Activated naive CD4-positive, alpha-beta T cell treated with Interleukin-2 at 50 U/mL for 16 hours (primary cell): ENCODE results near the gene CCNT1.
"Not testable (repeated sequence)": the region's sequence is repeated elsewhere in the genome, so short reads cannot be mapped to it uniquely, and the experiment has no call there.

Experiments used
- DNase-seq: peaks from one replicate; pipeline ENCODE4 v3.0.0-alpha.2; 2020

CCNT1 gene

DNA sequence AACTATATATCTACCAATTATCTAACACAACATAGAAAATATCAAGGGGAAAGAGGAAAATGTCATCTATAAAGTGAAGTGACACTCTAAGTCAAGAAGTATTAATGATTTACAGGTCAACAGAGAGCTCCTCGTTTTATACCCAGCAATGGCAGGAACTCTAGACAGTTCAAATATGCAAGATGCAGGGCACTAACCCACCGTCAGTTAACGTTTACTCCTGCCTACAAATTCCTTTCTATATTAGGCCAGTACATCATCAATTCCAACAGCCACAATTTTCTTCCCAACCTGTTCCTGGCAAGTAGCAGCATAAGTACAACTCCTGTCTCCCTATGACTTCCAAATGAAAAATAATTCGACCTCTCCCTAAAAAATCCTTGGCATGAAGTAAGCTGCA lies 25.5 kb downstream of the CCNT1 start:
- DNase-seq, result no peak

DNA sequence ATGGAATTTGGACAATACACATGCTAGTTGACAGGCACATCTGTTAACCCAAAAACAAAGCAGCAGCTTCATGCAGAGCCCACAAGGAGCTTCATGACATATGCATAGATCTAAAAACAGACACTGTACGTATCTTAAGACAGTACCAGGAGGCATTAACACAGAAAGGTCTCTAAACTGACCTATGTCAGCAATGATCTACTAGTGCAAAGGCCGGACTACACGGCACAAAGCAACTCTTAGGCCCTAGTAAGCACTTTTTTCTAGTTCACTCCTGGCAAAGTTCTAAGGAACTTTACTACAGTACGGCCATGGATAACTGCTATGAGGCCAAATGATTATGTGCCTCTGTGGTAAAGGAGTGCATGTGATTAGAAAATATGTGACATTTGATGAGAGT lies 26.1 kb downstream of the CCNT1 start:
- DNase-seq, result no peak

DNA sequence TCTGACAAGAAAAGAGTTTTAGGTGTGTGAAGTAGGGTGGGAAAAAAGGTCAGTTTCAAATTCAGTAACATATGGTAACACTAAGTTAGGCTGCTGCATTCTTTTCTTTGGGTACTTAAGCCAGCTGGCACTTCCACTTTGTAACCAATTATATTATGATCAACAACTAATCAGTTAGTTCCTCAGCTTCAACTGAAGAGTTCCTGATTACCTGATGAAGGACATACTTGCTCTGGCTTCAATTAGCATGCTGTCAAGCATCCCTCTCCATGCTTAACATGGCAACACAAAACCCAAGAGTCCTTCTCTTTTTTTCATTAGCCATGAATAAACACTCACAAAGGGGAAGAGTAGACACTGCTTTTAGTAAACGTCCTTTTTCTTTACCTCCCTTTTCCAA lies 27.7 kb downstream of the CCNT1 start:
- no peak for DNase-seq

DNA sequence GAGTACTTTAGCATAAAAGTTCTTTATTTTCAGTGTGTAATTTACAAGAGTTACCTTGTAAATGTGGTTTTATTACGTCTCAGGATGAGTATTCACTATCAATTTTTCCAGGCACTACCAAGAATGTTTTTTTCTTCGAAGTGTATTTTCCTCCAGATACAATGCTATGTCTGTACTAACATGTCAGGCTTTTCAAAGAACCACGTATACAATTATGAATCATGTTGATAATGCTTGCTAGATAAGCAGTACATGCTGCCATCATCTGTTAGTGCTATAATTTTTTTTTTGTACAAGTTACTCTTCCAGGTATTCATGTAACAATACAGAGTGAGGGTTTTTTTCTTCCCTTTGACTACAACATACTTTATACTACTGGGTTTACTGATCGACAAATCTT lies 28.9 kb downstream of the CCNT1 start:
- no peak for DNase-seq

DNA sequence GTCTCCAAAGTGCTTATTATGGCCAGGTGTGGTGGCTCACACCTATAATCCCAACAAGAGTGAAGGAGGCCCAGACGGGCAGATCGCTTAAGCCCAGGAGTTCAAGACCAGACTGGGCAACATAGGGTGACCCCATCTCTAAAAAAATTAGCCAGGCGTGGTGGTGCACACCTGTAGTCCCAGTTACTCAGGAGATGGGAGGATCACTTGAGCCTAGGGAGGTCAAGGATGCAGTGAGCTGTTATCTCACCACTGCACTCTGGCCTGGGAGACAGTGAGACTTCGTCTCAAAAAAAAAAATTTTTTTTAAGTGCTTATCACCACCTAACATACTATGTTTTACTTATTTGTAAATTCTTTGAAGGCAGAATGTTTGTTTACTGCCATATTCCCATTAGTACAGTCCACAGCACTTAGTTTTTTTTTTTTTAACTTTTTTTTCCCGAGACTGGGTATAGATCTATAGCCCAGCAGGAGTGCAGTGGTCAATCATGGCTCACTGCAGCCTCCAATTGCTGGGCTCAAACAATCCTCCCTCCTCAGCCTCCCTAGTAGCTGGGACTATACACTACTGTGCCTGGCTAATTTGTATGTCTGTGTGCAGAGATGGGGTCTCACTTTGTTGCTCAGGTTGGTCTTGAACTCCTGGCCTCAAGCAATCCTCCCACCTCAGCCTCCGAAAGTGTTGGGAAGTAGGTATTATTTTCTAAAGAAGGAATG lies 29.7 kb downstream of the CCNT1 start:
- DNase-seq, result no peak

DNA sequence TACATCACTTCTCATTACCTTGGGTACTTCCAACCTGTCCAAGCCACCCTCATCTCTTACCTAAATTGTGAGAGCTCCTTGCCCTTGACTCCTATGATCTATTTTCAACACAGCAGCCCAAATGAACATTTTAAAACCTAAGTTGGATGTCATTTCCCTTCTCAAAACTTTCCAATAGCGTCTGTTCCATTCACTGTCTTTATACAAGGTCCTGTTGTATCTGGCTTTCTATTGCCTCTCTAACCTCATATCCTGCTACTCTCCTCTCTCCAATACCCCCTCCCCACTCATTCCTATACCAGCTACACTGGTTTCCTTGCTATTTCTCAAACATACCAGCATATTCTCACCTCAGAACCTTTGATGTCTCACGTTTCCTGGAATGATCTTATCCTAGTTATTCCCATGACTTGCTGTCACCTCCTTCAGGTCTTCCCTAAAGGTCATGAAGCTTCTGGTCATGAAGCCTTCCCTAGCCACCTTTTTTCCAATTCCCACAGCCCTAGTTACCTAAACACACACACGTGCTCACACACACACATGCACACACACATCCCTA lies 30.4 kb downstream of the CCNT1 start:
- no peak for DNase-seq

DNA sequence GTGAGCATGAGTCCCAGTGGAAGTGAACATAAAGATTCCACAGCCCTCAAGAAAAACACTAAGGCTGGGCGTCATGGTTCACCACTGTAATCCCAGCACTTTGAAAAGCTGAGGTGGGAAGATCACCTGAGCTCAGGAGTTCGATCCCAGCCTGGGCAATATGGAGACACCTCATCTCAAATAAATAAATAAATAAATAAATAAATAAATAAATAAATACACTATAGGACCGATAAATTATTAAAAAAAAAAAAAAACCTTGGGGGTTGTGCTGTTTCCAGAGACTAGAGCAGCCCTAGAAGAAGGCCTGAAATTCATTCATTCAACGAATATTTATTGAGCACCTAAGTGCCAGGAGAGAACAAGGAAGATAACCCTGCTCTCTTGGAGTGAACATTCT lies 33.0 kb downstream of the CCNT1 start:
- no peak for DNase-seq

DNA sequence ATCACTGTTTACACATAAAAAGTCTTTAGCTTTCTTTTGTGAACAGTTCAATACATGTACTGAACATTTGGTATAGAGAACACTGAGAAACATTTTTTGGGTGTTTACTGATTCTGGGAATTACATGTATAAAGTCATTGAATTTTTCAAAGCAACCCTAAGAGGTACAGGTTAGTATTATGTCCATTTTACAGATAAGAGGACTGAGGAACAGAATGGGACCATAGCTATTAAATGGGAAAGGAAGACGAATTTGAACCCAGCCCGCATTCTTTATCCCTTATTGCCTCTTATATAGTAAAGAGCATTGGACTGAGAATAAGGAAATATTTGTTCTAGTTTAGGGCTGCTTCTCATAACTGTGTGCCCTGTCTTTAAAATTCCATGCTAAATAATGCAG lies 33.6 kb downstream of the CCNT1 start:
- DNase-seq, result no peak

DNA sequence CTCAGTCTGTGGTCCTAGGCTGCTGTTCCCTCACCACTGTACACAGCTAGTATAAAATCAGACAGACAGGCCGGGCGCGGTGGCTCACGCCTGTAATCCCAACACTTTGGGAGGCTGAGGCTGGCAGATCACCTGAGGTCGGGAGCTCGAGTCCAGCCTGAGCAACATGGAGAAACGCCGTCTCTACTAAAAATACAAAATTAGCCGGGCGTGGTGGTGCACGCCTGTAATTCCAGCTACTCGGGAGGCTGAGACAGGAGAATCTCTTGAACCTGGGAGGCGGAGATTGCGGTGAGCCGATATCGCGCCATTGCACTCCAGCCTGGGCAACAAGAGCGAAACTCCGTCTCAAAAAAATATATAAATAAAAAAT lies 34.0 kb downstream of the CCNT1 start:
- DNase-seq, result not testable (repeated sequence)

DNA sequence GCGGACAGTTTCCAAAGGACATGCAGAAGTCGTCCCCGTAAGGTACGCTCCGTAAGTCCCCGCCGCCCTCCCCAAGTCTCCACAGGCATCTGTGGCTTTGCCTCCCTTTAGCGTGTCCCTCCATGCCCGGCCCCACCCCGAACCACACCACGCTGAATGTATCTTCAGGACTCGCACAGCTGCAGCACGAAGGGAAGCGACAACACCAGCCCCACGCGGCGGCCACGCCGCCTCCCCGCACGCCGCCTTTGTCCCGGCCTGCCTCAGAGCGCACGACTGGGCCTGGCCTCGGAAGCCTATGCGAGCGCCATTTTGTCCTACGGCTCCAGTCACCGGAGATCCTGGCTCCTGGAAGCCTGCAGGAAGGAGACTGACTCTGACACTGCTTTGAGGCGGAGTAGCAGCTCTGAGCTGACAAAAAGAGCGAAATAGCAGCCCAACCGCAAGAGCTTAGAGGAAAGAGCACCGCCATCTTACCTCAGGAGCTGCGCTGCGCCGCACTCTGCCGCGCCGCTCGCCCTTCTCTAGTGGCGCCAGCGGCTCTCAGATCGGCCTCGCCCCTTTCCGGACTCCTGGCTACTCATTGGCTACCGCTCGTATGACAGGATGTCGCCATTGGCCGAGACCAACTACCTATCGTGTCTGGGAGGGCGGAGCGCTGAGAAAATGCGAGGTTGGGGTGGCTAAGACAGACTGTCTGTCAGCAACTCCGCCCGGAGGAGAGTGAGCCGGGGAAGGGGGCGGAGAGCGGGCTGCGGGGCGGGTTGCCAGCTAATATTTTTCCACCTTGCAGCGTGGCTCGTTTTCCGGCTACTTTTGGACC lies 34.6 kb downstream of the CCNT1 start, which contains the start of gene KANSL2:
Gene KANSL2 (minus strand): TSS at position 529 of the 823 bp plus-strand sequence. CDS start 606 bp downstream, outside the sequence.
- DNase-seq, result peak; percentile 98

DNA sequence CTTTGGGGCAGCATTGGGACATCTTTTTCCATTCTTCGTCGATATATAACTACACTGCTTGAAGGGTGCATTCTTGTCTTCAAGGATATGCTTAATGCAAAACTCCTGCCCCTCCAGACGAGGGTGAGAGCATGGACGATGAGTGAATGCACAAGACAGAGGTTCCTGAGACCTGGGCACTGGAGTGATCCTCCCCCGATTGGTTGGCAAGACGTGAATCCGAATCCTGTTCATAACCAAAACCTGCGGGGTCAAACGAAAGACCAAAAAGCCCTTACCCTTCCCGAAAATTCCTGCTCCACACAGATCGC lies 35.2 kb downstream of the CCNT1 start:
- DNase-seq, result no peak

DNA sequence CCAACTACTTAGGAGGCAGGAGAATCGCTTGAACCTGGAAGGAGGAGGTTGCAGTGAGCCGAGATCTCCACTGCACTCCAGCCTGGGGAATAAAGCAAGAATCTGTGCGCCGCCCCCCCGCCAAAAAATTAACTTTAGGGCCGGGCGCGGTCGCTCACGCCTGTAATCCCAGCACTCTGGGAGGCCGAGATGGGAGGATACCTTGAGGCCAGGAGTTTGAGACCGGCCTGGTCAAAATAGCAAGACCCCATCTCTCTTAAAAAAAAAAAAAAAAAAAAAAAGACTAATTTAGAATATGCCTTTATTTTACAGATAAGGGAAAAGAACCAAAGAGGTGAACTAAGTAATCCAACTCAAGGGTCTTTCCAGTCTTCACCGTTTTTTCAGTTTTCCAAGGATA lies 35.6 kb downstream of the CCNT1 start:
- no peak for DNase-seq

DNA sequence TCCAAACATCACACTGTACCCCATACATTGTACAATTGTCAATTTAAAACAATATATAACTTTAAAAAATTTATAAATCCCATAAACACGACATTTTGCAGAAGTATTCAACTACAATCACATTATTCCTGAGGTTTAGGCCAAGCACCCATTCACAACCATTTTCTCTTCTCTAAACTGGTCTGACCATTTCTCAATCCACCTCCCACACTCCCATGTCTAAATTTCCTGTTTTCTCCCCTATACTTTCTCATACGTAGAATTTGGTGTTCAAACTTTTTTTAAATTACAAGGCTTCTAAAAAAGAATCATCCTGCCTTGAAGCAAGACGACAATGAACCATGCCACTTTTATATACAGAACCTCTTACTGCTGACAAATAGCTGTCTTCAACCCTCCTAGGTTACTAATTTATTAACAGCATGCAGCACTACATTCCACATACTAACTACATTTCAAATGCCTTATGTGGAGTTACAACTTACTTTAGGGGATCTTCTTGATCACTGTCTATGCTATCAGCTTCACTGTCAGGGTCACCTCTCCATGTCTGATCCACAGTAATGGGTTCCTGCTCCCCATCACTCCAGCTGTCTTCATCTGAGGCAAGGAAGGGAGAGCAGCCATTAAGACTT lies 37.8 kb downstream of the CCNT1 start:
- DNase-seq, result no peak

DNA sequence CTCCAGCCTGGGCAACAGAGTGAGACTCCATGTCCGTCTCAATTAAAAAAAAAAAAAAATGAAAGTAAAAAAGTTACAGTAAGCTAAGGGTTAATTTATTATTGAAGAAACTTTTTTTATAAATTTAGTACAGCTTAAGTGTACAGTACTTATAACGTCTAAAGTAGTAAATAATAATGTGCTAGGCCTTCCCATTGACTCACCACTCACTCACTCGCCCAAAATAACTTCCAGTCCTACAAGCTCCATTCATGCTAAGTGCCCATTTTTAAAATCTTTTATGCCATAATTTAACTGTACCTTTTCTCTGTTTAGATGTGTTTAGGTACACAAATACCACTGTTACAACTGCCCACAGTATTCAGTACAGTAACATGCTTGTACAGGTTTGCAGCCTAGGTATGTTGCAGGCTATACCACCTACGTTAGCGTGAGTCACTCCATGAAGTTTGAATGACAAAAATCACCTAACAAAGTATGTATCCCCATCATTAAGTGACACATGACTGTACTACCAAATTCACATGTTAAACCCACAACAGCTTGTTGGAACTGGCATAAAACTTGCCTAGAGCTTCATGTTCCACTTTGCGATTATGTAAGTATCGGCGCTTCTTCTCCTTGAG lies 45.2 kb downstream of the CCNT1 start:
- no peak for DNase-seq

DNA sequence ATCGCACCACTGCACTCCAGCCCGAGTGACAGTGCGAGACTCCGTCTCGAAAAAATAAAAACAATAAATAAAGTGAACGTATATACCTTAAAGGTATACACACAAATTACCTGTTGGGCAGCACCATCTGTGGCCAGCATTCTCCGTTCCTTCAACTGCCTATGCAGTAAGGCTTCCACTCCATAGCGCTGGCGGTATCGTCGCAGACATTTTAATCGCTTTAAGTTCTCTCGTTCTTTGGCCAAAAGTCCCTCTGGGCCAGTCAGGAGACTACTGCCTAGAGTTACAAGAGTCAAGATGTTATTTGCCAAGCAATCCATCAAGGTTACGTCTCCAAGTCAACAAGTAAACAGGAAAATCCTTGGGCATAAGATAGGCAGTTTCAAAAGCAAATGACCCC lies 47.5 kb downstream of the CCNT1 start:
- no peak for DNase-seq

DNA sequence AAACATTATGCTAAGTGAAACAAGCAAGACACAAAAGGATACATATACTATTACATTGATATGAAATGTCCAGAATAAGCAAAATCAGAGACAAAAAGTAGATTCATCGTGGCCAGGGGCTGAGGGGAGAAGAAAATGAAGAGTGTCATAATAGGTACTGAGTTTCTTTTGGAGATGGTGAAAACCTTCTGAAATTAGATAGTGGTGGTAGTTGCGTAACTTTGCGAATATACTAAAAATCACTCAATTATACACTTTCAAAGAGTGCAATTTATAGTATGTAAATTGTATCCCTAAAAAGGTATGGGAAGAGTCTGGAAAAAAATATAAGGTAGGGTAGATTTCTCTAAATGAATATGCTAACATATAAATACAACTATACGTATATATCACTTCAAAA lies 56.6 kb downstream of the CCNT1 start:
- no peak for DNase-seq

DNA sequence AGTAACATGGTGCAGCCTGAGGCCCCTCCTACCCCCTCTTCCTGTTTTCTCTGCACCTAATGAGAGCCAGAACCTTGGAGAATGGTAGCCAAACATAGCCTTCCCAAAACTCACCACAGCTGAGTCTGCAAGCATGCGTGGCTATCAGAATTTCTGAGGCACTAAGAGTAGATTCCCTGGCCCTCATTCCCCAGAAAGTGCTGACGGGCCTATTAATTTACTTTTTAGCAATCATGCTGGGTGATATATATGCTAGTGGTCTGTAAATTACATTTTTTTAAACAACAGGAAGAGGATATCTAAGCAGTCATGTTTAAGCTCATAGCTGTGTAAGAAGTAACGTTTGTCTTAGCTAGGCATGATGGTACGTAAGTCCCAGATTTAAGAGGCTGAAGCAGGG lies 64.8 kb downstream of the CCNT1 start:
- DNase-seq, result no peak

DNA sequence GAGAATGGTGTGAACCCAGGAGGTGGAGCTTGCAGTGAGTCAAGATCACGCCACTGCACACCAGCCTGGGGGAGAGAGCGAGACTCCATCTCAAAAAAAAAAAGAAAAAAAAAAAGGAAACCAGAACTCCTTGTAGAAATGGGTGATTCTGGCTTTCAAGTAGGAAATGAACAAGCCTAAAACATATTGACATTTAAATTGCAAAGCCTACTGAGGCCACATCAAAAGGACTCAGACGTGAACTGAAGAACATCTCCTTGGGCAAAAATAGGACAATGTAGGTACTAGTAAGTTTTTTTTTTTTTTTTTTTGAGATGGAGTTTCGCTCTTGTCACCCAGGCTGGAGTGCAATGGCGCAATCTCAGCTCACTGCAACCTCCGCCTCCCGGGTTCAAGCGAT lies 71.2 kb downstream of the CCNT1 start:
- DNase-seq, result not testable (repeated sequence)

DNA sequence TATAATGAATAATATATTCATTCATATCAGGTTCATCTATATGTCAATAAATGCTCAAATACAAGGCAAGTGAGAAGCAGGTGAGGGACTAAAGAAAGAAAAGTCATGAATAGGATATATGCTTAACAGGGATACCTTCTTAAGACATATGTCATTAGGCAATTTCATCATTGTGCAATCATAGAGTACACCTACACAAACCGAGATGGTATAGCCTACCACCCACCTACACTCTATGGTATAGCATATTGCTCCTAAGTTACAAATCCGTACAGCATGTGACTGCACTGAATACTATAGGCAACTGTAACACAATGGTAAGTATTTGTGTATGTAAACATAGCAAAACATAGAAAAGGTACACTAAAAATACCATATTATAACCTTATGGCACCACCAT lies 73.5 kb downstream of the CCNT1 start:
- DNase-seq, result no peak

DNA sequence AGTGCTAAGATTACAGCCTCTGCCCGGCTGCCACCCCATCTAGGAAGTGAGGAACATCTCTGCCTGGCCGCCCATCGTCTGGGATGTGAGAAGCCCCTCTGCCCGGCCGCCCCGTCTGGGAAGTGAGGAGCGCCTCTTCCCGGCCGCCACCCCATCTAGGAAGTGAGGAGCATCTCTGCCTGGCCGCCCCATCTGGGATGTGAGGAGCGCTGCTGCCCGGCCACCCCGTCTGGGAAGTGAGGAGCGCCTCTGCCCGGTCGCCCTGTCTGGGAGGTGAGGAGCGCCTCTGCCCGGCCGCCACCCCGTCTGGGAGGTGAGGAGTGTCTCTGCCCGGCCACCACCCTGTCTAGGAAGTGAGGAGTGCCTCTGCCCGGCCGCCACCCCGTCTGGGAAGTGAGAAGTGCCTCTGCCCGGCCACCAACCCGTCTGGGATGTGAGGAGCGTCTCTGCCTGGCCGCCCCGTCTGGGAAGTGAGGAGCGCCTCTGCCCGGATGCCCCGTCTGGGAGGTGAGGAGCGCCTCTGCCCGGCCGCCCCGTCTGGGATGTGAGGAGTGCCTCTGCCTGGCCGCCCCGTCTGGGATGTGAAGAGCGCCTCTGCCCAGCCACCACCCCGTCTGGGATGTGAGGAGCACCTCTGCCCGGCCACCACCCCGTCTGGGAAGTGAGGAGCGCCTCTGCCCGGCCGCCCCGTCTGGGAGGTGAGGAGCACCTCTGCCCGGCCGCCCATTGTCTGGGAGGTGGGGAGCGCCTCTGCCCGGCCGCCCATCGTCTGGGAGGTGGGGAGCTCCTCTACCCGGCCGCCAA lies 74.6 kb downstream of the CCNT1 start:
- not testable (repeated sequence) for DNase-seq

DNA sequence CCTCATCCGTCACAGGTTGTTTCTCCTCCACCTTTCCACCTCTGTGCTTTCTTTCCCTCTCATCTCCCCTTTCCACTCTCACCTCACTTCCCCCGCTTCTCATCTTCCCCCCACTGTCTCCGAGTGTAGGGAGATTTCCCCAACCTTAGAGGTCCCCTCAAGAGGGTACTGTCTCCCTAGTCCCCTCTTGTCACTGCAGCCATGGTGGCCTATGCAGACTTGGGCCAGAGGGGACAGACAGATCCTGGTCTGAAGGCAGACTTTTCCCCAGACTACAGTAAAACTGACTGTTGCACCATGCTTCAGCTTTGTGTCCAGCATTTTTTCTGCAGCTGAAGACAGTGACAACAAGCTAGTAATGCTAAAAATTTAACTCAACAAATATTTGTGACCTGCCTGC lies 75.7 kb downstream of the CCNT1 start:
- DNase-seq, result no peak

DNA sequence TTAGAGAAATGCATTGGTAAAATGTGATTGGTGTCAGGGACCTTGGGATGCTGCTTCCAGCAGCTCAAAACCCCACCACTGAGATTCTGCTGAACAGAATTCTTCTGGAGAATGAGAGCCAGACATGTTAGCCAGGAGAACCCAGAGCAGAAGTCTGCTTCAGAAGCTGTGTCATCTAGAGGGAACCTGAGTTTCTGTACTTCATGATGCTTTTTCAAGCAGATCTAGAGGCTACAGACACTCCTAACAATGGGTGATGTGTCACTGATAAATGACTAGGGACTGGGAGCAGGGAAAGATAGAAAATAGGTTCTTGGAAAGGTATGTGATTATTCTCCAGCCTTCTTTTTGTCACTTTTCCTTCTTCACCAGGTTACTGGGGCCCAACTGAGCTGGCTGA lies 76.1 kb downstream of the CCNT1 start:
- DNase-seq, result no peak
